Duodenal mucosa (tissue), 2 donors: ENCODE data around the gene PAPLN.

Experiments
- H3K27ac ChIP-seq: one replicate; pipeline ENCODE4 v1.7.0; 2013; ENCODE audit warnings: low read depth, low read length
- H3K27me3 ChIP-seq, 2 donors: one replicate each; pipeline ENCODE4 v1.7.0; 2013; ENCODE audit warnings: low read length in 2 of 2, control low read depth in 1 of 2; ENCODE audit not compliant: insufficient read depth in 2 of 2, control insufficient read depth in 1 of 2
- H3K36me3 ChIP-seq, 2 donors: one replicate each; pipeline ENCODE4 v1.7.0; 2013; ENCODE audit warnings: low read length in 2 of 2, control low read depth in 1 of 2; ENCODE audit not compliant: insufficient read depth in 2 of 2, control insufficient read depth in 1 of 2
- H3K4me1 ChIP-seq, 2 donors: one replicate each; pipeline ENCODE4 v1.7.0; 2013; ENCODE audit warnings: low read length in 2 of 2, control low read depth in 1 of 2; ENCODE audit not compliant: insufficient read depth in 2 of 2, control insufficient read depth in 1 of 2
- H3K4me3 ChIP-seq, 2 donors: one replicate each; pipeline ENCODE4 v1.7.0; 2013; ENCODE audit warnings: low read length in 2 of 2, low read depth in 1 of 2
- H3K9ac ChIP-seq, 2 donors: one replicate each; pipeline ENCODE4 v1.7.0; 2013; ENCODE audit warnings: low read length in 2 of 2, low read depth in 1 of 2
- H3K9me3 ChIP-seq, 2 donors: one replicate each; pipeline ENCODE4 v1.7.0; 2013; ENCODE audit warnings: low read length in 2 of 2, control low read depth in 1 of 2; ENCODE audit not compliant: control insufficient read depth in 1 of 2

PAPLN gene

DNA sequence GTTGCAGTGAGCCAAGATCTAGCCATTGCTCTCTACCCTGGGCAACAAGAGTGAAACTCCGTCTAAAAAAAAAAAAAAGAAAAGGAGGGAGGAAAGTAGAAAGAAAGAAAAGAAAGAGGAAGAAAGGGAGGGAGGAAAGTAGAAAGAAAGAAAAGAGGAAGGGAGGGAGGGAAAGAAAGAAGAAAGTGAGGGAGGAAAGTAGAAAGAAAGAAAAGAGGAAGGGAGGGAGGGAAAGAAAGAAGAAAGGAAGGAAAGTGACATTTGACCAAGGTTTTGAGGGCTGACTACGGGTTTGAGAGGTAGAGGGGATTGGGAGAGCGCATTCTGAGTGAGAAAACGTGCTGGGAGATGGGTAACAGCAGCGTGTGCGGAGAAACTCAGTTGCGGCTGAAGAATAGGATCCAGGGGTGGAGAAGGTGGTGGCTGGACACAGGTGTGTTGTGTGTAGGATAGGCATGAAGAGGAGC is 521 bp upstream of the PAPLN start:
- Histone ChIP-seq H3K27ac (no peak overlapping the region), H3K9me3 (no peaks in the 10 kb centered on the region), H3K9ac (no peak overlapping the region), H3K4me1 (peaks cover 27 to 28% of the 10 kb centered on the region in 2 donors), H3K36me3 (no peaks in the 10 kb centered on the region), H3K4me3 (peak overlapping the region; percentile 58 to 60), H3K27me3 (peaks cover 10 to 23% of the 10 kb centered on the region in 2 donors)

DNA sequence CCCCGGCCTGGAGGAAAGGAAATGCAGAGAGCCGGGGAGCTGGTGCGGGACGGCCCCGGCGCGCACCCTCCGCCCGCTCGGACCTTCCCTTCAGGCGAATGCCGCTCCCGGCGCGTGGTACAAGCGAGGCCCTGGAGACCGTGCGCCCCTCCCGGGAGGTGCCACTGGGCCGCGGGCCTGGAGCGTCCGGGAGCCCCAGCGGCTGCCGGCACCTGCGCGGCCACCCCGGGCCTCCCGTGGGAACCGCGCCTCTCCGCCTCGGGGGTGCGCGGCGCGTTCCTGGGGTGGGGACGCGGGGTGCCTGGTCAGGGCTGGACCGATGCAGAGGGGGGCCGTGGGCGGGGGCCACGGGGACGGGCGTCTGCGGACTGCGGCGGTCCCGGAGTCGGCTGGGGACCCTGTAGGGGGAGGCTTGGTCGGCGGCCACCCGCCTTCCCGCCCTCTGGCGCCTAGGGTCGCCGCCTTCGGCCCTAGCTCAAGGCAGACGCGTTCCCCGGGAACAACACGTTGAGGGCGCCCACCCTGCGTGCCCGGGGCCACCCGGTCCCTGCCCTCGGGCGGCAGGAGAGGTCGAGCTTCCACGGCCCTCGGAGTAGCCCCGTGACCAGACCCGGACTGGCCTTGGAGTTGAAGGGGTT is 599 bp downstream of the PAPLN start:
- peaks cover 10 to 23% of the 10 kb centered on the region in 2 donors for H3K27me3 ChIP-seq
- no peaks in the 10 kb centered on the region for H3K36me3 ChIP-seq
- peak overlapping the region; percentile 58 to 60 for H3K4me3 ChIP-seq
- peaks cover 28 to 30% of the 10 kb centered on the region in 2 donors for H3K4me1 ChIP-seq
- H3K27ac ChIP-seq = peak overlapping the region; percentile 50
- H3K9me3 ChIP-seq = no peaks in the 10 kb centered on the region
- peak overlapping the region in 1 of 2 donors; percentile 33 for H3K9ac ChIP-seq

DNA sequence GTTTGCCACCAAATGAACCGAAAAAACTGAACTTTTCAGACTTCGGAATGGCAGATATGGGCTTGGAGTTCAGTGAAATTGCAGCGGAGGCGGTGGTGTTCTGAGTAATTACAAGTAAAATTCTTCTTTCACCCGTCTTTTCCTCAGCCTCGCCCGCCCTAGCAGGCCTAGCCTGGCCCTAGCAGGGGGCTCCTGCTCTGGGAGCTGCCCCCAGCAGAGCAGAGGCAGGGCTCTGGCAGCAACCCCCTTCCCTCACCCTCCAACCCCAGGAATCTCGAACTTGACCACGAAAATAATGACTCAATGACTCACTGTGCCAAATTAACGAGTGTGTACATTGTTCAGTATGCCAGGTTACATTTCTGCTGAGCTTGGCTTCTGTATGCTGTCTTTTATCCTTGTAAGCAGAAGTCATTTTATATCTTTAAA is 1.1 kb downstream of the PAPLN start:
- Histone ChIP-seq H3K4me3 (peak overlapping the region; percentile 58 to 60), H3K27ac (peak overlapping the region; percentile 50), H3K4me1 (peaks cover 28% of the 10 kb centered on the region in 2 donors), H3K27me3 (peaks cover 10 to 23% of the 10 kb centered on the region in 2 donors), H3K9me3 (no peaks in the 10 kb centered on the region), H3K36me3 (no peaks in the 10 kb centered on the region), H3K9ac (peak overlapping the region in 1 of 2 donors; percentile 33)

DNA sequence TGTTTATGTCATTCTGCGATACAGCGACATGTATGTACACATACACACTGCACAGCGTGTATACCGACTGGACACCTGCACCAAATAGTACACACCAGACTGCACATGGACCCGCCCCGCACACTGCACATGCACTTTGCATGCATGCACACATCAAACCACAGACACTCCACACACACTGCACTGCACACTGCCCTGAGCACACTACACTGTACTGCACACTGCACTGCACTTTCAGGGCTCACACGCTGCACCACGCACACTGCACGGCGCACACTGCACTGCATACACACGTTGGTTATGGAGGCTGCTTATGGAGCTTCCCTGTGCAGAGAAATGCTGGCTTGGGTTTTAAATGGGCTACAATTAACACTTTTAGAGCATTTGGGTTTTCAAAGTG is 1.6 kb downstream of the PAPLN start:
- Histone ChIP-seq H3K4me3 (peak overlapping the region; percentile 6 to 34), H3K36me3 (no peaks in the 10 kb centered on the region), H3K27me3 (peaks cover 10 to 23% of the 10 kb centered on the region in 2 donors), H3K4me1 (peaks cover 28% of the 10 kb centered on the region in 2 donors), H3K27ac (no peak overlapping the region), H3K9me3 (no peaks in the 10 kb centered on the region), H3K9ac (no peak overlapping the region)

DNA sequence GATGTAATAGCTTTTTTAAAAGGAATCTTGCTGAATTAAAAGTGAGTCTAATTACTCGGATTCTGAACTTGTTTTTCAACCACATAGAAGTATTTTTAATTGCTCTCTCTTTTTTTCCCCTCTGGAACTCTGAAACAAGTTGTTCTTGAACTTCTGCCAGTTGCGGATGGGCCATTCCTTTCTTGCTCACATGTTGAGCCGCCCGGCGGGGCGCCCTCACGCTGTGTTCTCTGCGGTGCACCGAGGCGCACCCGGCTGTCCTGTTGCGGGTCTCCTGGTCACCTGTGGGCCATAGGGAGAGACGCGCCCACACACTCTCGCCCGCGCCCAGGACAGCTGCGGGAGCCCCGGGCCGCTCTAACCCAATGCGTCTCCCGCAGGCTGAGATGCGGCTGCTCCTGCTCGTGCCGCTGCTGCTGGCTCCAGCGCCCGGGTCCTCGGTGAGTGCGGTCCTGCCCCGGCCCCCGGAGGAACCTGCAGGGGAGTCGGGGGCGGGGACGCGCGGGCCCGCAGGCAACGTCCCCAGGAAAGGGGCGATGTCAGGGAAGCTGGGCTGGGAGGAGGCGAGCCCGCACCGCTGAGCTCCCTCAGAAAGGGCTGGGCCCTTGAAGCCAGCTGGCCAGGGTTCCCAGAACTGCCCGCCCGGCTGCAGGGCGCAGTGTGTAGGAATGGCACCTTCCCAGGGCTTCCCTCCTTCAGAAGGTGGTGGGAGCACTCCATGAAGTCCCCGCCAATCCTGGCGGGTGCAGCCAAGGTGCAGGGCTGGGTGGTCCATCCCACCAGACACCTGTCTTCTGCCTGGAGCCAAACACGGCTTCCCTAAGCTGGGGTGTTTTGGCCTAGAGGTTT is 2.3 kb downstream of the PAPLN start:
- H3K9ac ChIP-seq = no peak overlapping the region
- H3K9me3 ChIP-seq = no peaks in the 10 kb centered on the region
- H3K36me3 ChIP-seq = no peaks in the 10 kb centered on the region
- peaks cover 28% of the 10 kb centered on the region in 2 donors for H3K4me1 ChIP-seq
- H3K27ac ChIP-seq = no peak overlapping the region
- peak overlapping the region; percentile 22 to 40 for H3K4me3 ChIP-seq
- peaks cover 10 to 23% of the 10 kb centered on the region in 2 donors for H3K27me3 ChIP-seq

DNA sequence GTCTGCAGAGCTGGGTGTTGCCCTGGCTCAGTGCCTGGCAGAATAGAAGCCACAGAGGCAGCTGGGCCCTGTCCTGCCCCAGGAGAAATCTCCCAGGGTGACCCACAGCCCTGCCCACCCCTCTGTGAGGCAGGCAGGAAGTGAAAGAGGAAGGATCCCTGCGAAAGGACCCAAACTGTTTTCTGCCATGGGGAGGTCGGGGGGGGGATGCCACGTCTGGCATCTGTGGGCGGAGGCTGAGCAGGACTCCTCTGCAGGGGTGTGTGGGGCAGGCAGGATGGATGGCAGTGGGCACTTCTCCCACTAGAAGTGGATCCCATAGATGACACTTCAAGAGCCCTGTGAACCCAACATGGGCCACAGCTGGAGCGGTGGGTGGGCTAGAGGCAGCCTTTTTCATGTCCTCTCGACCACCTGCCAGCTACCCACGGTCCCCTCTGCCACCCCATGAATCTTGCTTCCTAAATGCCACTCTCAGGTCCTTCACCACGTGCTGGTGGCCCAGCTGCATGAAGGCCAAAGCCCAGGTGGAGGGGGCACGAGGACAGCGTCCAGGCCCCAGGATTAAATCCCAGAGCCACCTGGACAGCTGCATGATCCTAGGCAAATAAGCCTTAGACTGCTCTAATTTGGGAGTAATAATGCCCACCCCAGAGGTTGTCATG is 3.6 kb downstream of the PAPLN start:
- Histone ChIP-seq H3K9ac (no peak overlapping the region), H3K4me3 (no peak overlapping the region), H3K27me3 (peaks cover 10 to 23% of the 10 kb centered on the region in 2 donors), H3K4me1 (peaks cover 16 to 19% of the 10 kb centered on the region in 2 donors), H3K9me3 (no peaks in the 10 kb centered on the region), H3K36me3 (no peaks in the 10 kb centered on the region), H3K27ac (no peak overlapping the region)

DNA sequence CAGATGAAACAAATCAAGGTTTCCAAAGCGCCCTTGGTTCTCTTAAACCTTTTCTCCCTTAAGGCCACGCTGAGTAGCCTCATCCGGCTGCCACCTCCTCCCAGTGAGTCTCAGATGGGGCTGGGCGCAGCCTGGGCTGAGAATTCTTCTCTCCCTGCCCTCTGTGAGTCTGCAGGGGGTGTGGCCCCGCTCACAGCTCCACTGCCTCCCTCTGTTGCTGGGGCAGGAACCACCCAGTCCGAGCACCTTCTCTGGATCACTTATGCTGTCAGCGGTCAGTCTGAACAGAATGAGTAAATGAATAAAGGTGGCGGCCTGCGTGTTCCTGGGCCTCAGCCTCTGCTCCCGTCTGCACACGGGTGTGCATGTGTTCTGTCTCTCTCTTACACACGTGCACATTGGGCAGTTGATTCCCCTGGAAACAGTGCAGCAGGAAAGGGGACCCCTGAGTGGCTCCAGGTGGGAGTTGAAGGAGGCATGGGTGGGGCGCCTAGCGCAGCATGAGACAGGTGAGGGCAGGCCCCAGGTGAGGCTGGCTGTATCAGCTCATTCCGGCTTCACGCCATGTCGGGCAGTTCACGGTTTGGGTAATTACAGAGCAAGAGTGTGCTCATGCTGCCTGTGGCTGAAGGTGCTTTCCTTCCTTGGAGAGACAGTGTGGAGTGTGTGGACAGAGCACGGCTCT is 4.3 kb downstream of the PAPLN start:
- Histone ChIP-seq H3K36me3 (no peaks in the 10 kb centered on the region), H3K27ac (no peak overlapping the region), H3K4me1 (peaks cover 13 to 16% of the 10 kb centered on the region in 2 donors), H3K4me3 (no peak overlapping the region), H3K9me3 (no peaks in the 10 kb centered on the region), H3K27me3 (peaks cover 10 to 23% of the 10 kb centered on the region in 2 donors), H3K9ac (no peak overlapping the region)

DNA sequence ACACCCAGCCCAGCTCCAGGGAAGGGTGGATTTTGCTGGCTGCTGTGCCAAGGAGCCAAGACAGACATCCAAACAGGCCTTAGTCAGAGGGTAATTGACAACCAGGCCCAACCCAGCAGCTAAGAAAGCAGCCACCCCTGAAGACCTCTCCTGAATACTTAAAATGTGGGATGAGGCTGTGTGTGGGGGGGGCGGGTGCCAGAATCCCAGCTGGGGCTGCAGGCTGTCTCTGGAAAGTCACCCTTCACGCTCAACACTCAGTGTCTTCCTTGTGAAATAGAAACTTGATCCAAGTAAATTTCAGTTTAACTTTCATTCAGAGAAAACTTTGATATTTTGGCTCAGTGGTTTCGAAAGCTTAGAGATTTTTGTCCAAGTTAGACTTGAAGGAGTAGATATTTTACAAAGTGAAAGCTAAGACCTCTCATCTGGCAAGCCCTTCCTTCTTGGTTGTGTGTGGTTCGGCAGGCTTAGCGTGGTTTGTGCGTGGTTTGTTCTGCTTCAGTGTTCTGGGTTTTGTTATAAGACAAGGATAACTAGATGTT is 5.1 kb downstream of the PAPLN start:
- peak overlapping the region in 1 of 2 donors; percentile 20 for H3K4me3 ChIP-seq
- peaks cover 10 to 17% of the 10 kb centered on the region in 2 donors for H3K27me3 ChIP-seq
- H3K4me1 ChIP-seq = peaks cover 12 to 13% of the 10 kb centered on the region in 2 donors
- no peaks in the 10 kb centered on the region for H3K9me3 ChIP-seq
- H3K36me3 ChIP-seq = no peaks in the 10 kb centered on the region
- no peak overlapping the region for H3K27ac ChIP-seq
- no peak overlapping the region for H3K9ac ChIP-seq

DNA sequence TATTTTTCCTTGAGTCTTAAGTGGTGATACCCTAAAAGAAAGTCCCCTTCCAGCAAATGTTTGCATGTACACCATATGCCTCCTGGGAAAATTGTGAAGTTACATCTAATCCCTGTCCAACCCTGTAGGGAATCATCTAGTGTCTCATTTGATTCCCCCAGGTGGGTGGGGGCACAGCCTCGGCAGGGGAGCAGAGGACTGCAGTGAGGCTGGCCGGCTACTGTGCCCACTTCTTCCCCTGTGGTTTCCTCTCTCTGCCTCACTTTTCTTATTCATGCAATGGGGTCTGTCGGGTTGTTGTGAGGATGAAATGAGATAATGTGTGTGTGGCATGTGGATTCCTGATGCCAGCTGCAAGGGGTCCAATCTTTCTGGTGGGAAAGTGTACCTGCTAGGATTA is 6.0 kb downstream of the PAPLN start:
- Histone ChIP-seq H3K4me3 (no peak overlapping the region), H3K9ac (no peak overlapping the region), H3K36me3 (no peaks in the 10 kb centered on the region), H3K27ac (no peak overlapping the region), H3K4me1 (peaks cover 10 to 11% of the 10 kb centered on the region in 2 donors), H3K9me3 (no peaks in the 10 kb centered on the region), H3K27me3 (peaks cover 10 to 12% of the 10 kb centered on the region in 2 donors)
